HepG2 (cell line): ENCODE measurements around the gene SLC35F3. TPM values are rescaled to one million over a fixed set of nuclear protein-coding genes. Genes with fewer than 3 reads are reported as not detected.

Source experiments
- ATAC-seq: fragments of 200-7000 bp; cut with Tn5 transposase; 3 replicates; pipeline ENCODE4 v1.9.1; 2020; ENCODE audit warnings: mild to moderate bottlenecking, moderate library complexity
- BruUV-seq: library from RNA; stranded (reverse); fragments of 400-500 nt; replicated peaks from 2 replicates; lab custom pipeline; 2021; lab: Mats Ljungman, UMichigan
- CTCF ChIA-PET: fragments of 300-600 bp; formaldehyde crosslinking; extraction: SDS; loops from one replicate; lab custom pipeline; 2021; ENCODE audit warnings: low total read pairs, inconsistent platforms, low intra/inter-chr PET ratio; lab: Yijun Ruan, JAX
- POLR2A ChIA-PET: fragments of 350-600 bp; sonication (Branson Sonifier 250); formaldehyde crosslinking; loops from one replicate; lab custom pipeline; 2020; ENCODE audit warnings: antibody characterized with exemption, inconsistent platforms; lab: Yijun Ruan, JAX
- DNase-seq: peaks from one replicate; pipeline ENCODE4 v3.0.0-alpha.2; 2015; ENCODE audit warnings: low spot score
- FAIRE-seq: peaks from 3 replicates; lab custom pipeline; 2011; peaks lifted over from hg19 to GRCh38; lab: Jason Lieb, UNC
- H2AFZ ChIP-seq: one replicate; pipeline ENCODE4 v1.6.1; 2011; ENCODE audit warnings: low read length, inconsistent platforms
- H3K27ac ChIP-seq: fragments of 300-600 bp; 3 replicates; pipeline ENCODE4 v1.8.0; 2011; ENCODE audit warnings: mixed run types, mild to moderate bottlenecking, mixed read lengths, low read length, inconsistent platforms; ENCODE audit not compliant: insufficient read depth; ENCODE audit errors: extremely low read length
- H3K27me3 ChIP-seq, 2 experiments: fragments of 200-600 bp in 1 of 2; 2 replicates in 1 of 2; 3 replicates in 1 of 2; pipeline versions ENCODE4 v1.6.0 to v1.8.0; 2011; ENCODE audit warnings: low read length in 2 of 2, mild to moderate bottlenecking in 2 of 2, moderate library complexity in 2 of 2, inconsistent platforms in 1 of 2; ENCODE audit not compliant: insufficient read depth in 2 of 2, control insufficient read depth in 1 of 2
- H3K36me3 ChIP-seq, 2 experiments: fragments of 200-600 bp in 1 of 2; replicated peaks in 1 of 2; 2 replicates in 1 of 2; 3 replicates in 1 of 2; pipeline versions ENCODE4 v1.5.1 to v1.8.0; 2011; ENCODE audit warnings: low read length in 2 of 2, inconsistent platforms in 1 of 2; ENCODE audit not compliant: insufficient read depth in 2 of 2, control insufficient read depth in 1 of 2
- H3K4me1 ChIP-seq: 2 replicates; pipeline ENCODE4 v1.5.1; 2012; ENCODE audit warnings: low read length, inconsistent platforms; ENCODE audit not compliant: insufficient read depth
- H3K4me2 ChIP-seq: 2 replicates; pipeline ENCODE4 v1.6.0; 2011; ENCODE audit warnings: low read depth, low read length, inconsistent platforms
- H3K4me3 ChIP-seq, 3 experiments: fragments of 200-600 bp in 1 of 3; sonication (generic), shearing (Covaris generic) in 1 of 3; replicated peaks in 1 of 3; 2 replicates each; pipeline ENCODE4 v1.5.1; 2011 to 2016; ENCODE audit warnings: low read length in 3 of 3, inconsistent platforms in 2 of 3, low read depth in 2 of 3, mild to moderate bottlenecking in 2 of 3, control low read depth in 1 of 3, mixed read lengths in 1 of 3; ENCODE audit not compliant: insufficient read depth in 1 of 3
- H3K79me2 ChIP-seq: one replicate; pipeline ENCODE4 v1.6.1; 2011; ENCODE audit warnings: low read length, inconsistent platforms; ENCODE audit not compliant: insufficient read depth
- H3K9ac ChIP-seq: 2 replicates; pipeline ENCODE4 v1.6.0; 2011; ENCODE audit warnings: mild to moderate bottlenecking, low read depth, low read length, inconsistent platforms; ENCODE audit not compliant: insufficient read depth
- H3K9me3 ChIP-seq: 2 replicates; pipeline ENCODE4 v1.5.1; 2012; ENCODE audit warnings: mild to moderate bottlenecking, low read length
- H4K20me1 ChIP-seq: 2 replicates; pipeline ENCODE4 v1.6.0; 2011; ENCODE audit warnings: inconsistent platforms, mild to moderate bottlenecking, low read length, moderate library complexity; ENCODE audit not compliant: insufficient read depth
- ASH2L ChIP-seq: fragments of 300-600, 200-600 bp; sonication (generic); IDR thresholded peaks from 2 replicates; pipeline ENCODE4 v1.7.0; 2017; ENCODE audit warnings: low read depth, mild to moderate bottlenecking, moderate library complexity, mixed read lengths, low read length; ENCODE audit not compliant: insufficient read length
- ATAD3A ChIP-seq: sonication (generic); formaldehyde crosslinking; IDR thresholded peaks from 2 replicates; pipeline ENCODE4 v1.4.0; 2020; ENCODE audit warnings: missing genetic modification reagents
- CERS6 ChIP-seq: sonication (generic); formaldehyde crosslinking; IDR thresholded peaks from 2 replicates; pipeline ENCODE4 v1.5.0; 2020; ENCODE audit warnings: missing genetic modification reagents
- MBD4 ChIP-seq: IDR thresholded peaks from 2 replicates; pipeline ENCODE4 v1.6.1; 2012; ENCODE audit warnings: low read length, inconsistent platforms, borderline replicate concordance
- RFXANK ChIP-seq: IDR thresholded peaks from 2 replicates; pipeline ENCODE4 v1.6.1; 2016
- ZBTB34 ChIP-seq: sonication (generic); formaldehyde crosslinking; IDR thresholded peaks from 2 replicates; pipeline ENCODE4 v1.8.0; 2022; ENCODE audit warnings: mild to moderate bottlenecking, missing genetic modification reagents
- ZNF333 ChIP-seq: sonication (generic); formaldehyde crosslinking; IDR thresholded peaks from 2 replicates; pipeline ENCODE4 v1.4.0; 2020; ENCODE audit warnings: mild to moderate bottlenecking, missing genetic modification reagents, borderline replicate concordance
- ZNF432 ChIP-seq: sonication (generic); formaldehyde crosslinking; IDR thresholded peaks from 2 replicates; pipeline ENCODE4 v1.5.0; 2020; ENCODE audit warnings: missing genetic modification reagents, mild to moderate bottlenecking, borderline replicate concordance
- ZNF441 ChIP-seq: sonication (generic); formaldehyde crosslinking; IDR thresholded peaks from 2 replicates; pipeline ENCODE4 v1.7.0; 2021; ENCODE audit warnings: missing genetic modification reagents, borderline replicate concordance
- WGBS: methylation state at CpG from one replicate; pipeline ENCODE4 v1.1.6; 2017; ENCODE audit warnings: low lambda C conversion rate; 5-methylcytosine and 5-hydroxymethylcytosine counted together
- in situ Hi-C: cut with HindIII; loops from 2 replicates; pipeline ENCODE4 v1.10.0; 2017; ENCODE audit warnings: low pct_unique_long_range_greater_than_20kb; ENCODE audit not compliant: extremely low pct_ligation_motif_present
- intact Hi-C: fragments of 100-400 bp; cut with micrococcal nuclease; formaldehyde crosslinking; loops from one replicate; pipeline ENCODE4 v1.10.0; 2022; ENCODE audit not compliant: unreplicated experiment
- polyA plus RNA-seq, 8 experiments: library from polyadenylated mRNA; depleted of rRNA in 3 of 8; stranded (reverse) in 7 of 8; unstranded in 1 of 8; fragments of >200 nt; fragmentation: Illumina TruSeq in 4 of 8; extraction: Trizol in 4 of 8; gene quantifications; 2 replicates each; pipeline versions ENCODE4 v1.2.1 to v1.2.3, GENCODE V29; 2011 to 2016; ENCODE audit warnings: low read depth in 4 of 8, missing spikeins in 1 of 8, mixed read lengths in 1 of 8; ENCODE audit not compliant: insufficient read depth in 1 of 8
- total RNA-seq, 5 experiments: library from RNA; depleted of rRNA; stranded (reverse); fragments of >200 nt; fragmentation: Illumina TruSeq; extraction: Trizol; gene quantifications; 2 replicates each; pipeline ENCODE4 v1.2.3, GENCODE V29; 2016; ENCODE audit warnings: low read depth in 1 of 5

Gene SLC35F3
- total and polyA plus RNA-seq, 2 of the 13 experiments (the other 11 are each of a cell fraction or from before 2014, with no cell fraction given) = not detected

GRCh38 chr1:234294109-234294817 lies 389.8 kb downstream of the SLC35F3 start (continued):
- TF ChIP-seq ASH2L (no peak), ZNF432 (CRISPR knock-in tag) (no peak)

GRCh38 chr1:234295068-234295467 lies 390.6 kb downstream of the SLC35F3 start:
- Histone ChIP-seq H3K27ac (no peak overlapping the region), H4K20me1 (no peaks in the 10 kb centered on the region), H2AFZ (no peak overlapping the region), H3K27me3 (peaks cover 2 to 33% of the 10 kb centered on the region in 2 experiments; a peak in 3 of 5 replicates), H3K36me3 (no peaks in the 10 kb centered on the region), H3K79me2 (no peaks in the 10 kb centered on the region), H3K4me2 (no peak overlapping the region), H3K4me1 (no peaks in the 10 kb centered on the region), H3K9me3 (no peaks in the 10 kb centered on the region), H3K9ac (no peak overlapping the region), H3K4me3 (no peak overlapping the region)
- ChIA-PET CTCF (no interaction called here), POLR2A (no interaction called here)
- in situ Hi-C loops = no loop called here
- WGBS = 22% methylated on average over 4 of the region's 5 CpGs
- TF ChIP-seq ZNF441 (CRISPR knock-in tag) (no peak), ATAD3A (CRISPR knock-in tag) (no peak), MBD4 (no peak), ZNF333 (CRISPR knock-in tag) (no peak), CERS6 (CRISPR knock-in tag) (no peak), ZBTB34 (no peak), RFXANK (CRISPR knock-in tag) (no peak)
- FAIRE-seq = no peak
- DNase-seq = no peak
- no TSS peak for BruUV-seq
- intact Hi-C loops = no loop called here
- ATAC-seq = no peak
